ENCODE results near the gene BHLHA9. TPM values are rescaled to one million over a fixed set of nuclear protein-coding genes. Genes with fewer than 3 reads are reported as not detected.
A peak's percentile ranks its signal among the peaks of the same experiment; 100 is the strongest.

BHLHA9 gene
- total RNA-seq, 1 experiment from 2014 or later: 0.21 TPM

DNA sequence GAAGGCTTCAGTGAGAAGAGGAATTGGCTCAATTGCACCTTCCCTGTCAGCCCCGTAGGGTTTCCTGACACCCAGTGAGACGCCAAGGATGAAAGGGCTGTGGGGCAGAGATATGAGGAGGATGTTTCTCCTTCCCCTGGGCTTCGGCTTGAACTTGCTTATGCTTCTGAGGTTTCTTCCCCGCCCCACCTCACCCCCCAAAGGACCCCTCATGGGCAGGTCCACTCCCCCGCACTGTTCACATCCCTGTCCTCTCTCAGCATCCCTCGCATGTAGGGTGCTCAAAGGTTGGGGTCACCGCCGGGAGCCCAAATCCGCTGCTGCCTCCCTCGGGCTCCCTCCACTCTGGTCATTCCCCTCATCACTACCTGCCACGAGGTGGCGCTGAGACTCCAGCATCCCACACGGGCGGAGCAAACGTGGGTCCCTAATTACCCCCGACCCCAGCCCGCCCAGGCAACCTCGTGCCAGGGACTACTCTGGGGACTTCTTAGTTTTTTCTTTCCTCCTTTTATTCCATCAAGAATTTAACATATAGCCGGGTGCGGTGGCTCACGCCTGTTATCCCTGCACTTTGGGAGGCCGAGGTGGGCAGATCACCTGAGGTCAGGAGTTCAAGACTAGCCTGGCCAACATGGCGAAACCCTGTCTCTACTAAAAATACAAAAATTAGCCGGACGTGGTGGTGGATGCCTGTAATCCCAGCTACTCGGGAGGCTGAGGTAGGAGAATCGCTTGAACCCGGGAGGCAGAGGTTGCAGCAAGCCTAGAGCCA is 5.9 kb downstream of the BHLHA9 start:
- H3K4me1 ChIP-seq (ENCODE audit: control insufficient read depth, insufficient read depth, low read length): no peaks in the 10 kb centered on the region
- in situ Hi-C loops (cut with HindIII; ENCODE audit: low pct_unique_long_range_greater_than_20kb, low sequenced_read_pairs): no loop called here
- no peak overlapping the region for H3K27ac ChIP-seq (ENCODE audit: low read length)
- POLR2A ChIA-PET: no interaction called here
- H3K36me3 ChIP-seq (ENCODE audit: control insufficient read depth, insufficient read depth, low read length): no peaks in the 10 kb centered on the region
- peak overlapping the region in 1 of 2 experiments; percentile 31; a peak in 2 of 4 replicates for H3K4me3 ChIP-seq (ENCODE audit: low read depth in 2 of 2, low read length in 2 of 2)
- ATAC-seq: peak; percentile 86
- TF ChIP-seq, protein P1, sequence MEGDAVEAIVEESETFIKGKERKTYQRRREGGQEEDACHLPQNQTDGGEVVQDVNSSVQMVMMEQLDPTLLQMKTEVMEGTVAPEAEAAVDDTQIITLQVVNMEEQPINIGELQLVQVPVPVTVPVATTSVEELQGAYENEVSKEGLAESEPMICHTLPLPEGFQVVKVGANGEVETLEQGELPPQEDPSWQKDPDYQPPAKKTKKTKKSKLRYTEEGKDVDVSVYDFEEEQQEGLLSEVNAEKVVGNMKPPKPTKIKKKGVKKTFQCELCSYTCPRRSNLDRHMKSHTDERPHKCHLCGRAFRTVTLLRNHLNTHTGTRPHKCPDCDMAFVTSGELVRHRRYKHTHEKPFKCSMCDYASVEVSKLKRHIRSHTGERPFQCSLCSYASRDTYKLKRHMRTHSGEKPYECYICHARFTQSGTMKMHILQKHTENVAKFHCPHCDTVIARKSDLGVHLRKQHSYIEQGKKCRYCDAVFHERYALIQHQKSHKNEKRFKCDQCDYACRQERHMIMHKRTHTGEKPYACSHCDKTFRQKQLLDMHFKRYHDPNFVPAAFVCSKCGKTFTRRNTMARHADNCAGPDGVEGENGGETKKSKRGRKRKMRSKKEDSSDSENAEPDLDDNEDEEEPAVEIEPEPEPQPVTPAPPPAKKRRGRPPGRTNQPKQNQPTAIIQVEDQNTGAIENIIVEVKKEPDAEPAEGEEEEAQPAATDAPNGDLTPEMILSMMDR (IDR thresholded peaks at IDR 0.05): peak; percentile 90
- no peak for TF ChIP-seq TCF7L2 (IDR thresholded peaks at IDR 0.05; ENCODE audit: low read depth, low read length)
- DNase-seq (ENCODE audit: low read depth, low spot score): no peak
- BruUV-seq (replicated peaks): no TSS peak
- intact Hi-C loops (cut with micrococcal nuclease; ENCODE audit: unreplicated experiment): loop anchor here (2.0 kb wide), 1 partner anchor 57 kb away; no protein-coding TSS in a partner anchor
- no peaks in the 10 kb centered on the region for H3K27me3 ChIP-seq (ENCODE audit: control insufficient read depth, insufficient read depth, low read length)
- CTCF ChIA-PET: interaction anchor here (2.0 kb wide), 1 partner anchor 56 kb away, joined by 4 read pairs; no protein-coding TSS in a partner anchor
- no peaks in the 10 kb centered on the region for H3K9me3 ChIP-seq (ENCODE audit: control insufficient read depth, insufficient read depth, low read depth, low read length)

GRCh38 chr17:1280652-1281051 is 10.4 kb downstream of the BHLHA9 start:
- Histone ChIP-seq H3K27ac (ENCODE audit: low read length) (no peak overlapping the region), H3K9me3 (ENCODE audit: control insufficient read depth, insufficient read depth, low read depth, low read length) (no peaks in the 10 kb centered on the region), H3K36me3 (ENCODE audit: control insufficient read depth, insufficient read depth, low read length) (no peaks in the 10 kb centered on the region), H3K4me1 (ENCODE audit: control insufficient read depth, insufficient read depth, low read length) (no peaks in the 10 kb centered on the region), H3K27me3 (ENCODE audit: control insufficient read depth, insufficient read depth, low read length) (no peaks in the 10 kb centered on the region), H3K4me3 (ENCODE audit: low read depth in 2 of 2, low read length in 2 of 2) (no peak overlapping the region)
- ChIA-PET POLR2A (no interaction called here), CTCF (no interaction called here)
- no TSS peak for BruUV-seq (replicated peaks)
- in situ Hi-C loops (cut with HindIII; ENCODE audit: low pct_unique_long_range_greater_than_20kb, low sequenced_read_pairs) (no loop called here), intact Hi-C loops (cut with micrococcal nuclease; ENCODE audit: unreplicated experiment) (no loop called here)
- TF ChIP-seq, protein P1 (IDR thresholded peaks at IDR 0.05): no peak
- TF ChIP-seq POLR2AphosphoS5 (IDR thresholded peaks at IDR 0.05; ENCODE audit: low read depth, low read length): no peak
- TF ChIP-seq, protein P2, sequence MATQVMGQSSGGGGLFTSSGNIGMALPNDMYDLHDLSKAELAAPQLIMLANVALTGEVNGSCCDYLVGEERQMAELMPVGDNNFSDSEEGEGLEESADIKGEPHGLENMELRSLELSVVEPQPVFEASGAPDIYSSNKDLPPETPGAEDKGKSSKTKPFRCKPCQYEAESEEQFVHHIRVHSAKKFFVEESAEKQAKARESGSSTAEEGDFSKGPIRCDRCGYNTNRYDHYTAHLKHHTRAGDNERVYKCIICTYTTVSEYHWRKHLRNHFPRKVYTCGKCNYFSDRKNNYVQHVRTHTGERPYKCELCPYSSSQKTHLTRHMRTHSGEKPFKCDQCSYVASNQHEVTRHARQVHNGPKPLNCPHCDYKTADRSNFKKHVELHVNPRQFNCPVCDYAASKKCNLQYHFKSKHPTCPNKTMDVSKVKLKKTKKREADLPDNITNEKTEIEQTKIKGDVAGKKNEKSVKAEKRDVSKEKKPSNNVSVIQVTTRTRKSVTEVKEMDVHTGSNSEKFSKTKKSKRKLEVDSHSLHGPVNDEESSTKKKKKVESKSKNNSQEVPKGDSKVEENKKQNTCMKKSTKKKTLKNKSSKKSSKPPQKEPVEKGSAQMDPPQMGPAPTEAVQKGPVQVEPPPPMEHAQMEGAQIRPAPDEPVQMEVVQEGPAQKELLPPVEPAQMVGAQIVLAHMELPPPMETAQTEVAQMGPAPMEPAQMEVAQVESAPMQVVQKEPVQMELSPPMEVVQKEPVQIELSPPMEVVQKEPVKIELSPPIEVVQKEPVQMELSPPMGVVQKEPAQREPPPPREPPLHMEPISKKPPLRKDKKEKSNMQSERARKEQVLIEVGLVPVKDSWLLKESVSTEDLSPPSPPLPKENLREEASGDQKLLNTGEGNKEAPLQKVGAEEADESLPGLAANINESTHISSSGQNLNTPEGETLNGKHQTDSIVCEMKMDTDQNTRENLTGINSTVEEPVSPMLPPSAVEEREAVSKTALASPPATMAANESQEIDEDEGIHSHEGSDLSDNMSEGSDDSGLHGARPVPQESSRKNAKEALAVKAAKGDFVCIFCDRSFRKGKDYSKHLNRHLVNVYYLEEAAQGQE (IDR thresholded peaks at IDR 0.05; ENCODE audit: insufficient read depth in 1 of 2, low read depth in 2 of 2, low read length in 1 of 2): no peak
- ATAC-seq (no peak), DNase-seq (ENCODE audit: low read depth, low spot score) (no peak)

Measured in Panc1 (cell line).